ENCODE measurements around the gene LURAP1L. TPM values are rescaled to one million over a fixed set of nuclear protein-coding genes. Genes with fewer than 3 reads are reported as not detected.

Gene LURAP1L
- 30.8 TPM for total RNA-seq (ENCODE audit: insufficient read depth, low replicate concordance)

DNA sequence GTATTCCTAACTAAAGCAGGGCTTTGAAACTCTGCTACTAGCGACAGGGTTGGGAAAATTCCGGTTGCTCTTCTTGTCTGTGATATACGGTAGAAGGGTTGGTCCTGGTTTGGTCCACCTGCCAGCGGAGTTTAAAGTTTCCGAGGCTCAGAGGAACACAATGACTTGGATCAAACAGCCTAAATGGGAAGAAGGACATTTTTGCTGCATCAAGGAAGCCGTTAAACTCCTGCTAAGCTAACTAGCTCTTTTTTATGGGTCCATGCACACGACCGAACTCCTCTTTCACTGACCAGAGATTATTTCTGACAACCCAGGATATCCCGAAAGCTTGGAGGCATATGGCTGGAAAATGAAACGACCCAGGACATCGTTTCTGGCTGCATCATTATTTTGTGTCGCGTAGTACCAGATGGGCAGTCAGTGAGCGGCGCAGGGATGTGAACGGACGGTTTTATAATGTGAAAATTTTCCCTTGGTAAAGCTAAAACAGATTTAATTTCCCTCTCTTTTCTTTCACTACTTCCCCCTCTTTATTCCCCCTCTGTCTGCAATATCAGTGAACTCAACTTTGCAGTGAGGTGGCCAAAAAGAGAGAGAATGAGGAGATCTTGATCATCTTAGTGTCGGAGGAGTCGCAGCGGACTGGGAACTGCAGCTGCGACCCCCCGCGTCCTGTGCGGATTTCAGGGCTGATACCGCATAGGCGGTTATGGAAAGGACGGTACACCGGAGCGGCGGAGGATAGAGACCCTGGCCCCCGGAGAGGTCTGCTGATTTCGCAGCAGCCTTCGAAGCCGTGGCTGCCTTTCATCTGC lies at the start of gene LURAP1L:
Gene LURAP1L, plus strand, starts transcription at position 160 of the 818 bp plus-strand sequence. CDS start 696 bp downstream, outside the sequence.
- peak; percentile 86 for DNase-seq (ENCODE audit: low spot score)

DNA sequence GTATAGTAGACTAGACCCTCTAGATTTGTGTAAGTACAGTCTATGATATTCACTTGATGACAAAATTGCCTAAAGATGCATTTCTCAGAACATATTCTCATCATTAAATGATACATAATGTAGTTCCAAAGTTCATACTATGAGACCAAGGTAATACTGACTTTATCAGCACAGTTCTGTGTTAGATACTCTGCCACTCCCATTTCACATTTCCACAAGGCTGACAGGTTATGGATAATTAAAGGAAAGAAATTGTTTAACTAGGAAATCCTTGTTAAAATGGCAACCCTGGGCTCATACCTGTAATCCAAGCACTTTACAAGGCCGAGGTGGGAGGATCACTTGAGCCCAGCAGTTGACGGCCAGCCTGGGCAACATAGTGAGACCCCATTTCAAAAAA lies 48.0 kb upstream of the LURAP1L start:
- DNase-seq (ENCODE audit: low spot score) = no peak

- DNase-seq (ENCODE audit: low spot score) = no peak
These were observed 44.6 kb upstream of the LURAP1L start for GRCh38 chr9:12730198-12730597.

GRCh38 chr9:12730927-12731326 lies 43.9 kb upstream of the LURAP1L start:
- DNase-seq (ENCODE audit: low spot score) = no peak

- DNase-seq (ENCODE audit: low spot score) = no peak
These were observed 41.8 kb upstream of the LURAP1L start for GRCh38 chr9:12732971-12733370.

DNA sequence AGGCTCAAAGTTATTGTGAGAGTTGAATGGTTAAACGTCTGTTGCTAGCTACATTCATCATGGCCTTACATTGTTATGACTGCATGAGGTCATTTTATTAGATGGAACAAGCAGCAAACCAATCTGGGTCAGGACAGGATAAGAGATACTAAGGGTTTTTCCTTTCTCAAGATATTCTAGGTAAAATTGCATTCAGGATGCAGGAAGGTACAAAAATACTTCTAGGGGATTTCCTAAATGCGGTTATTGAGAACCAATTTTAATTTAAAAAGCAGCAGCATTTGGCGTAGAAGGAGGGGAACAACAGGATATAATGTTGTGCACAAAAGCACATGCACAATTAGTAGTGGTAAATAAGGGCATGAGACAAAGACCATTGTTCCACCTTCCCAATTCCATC lies 39.2 kb upstream of the LURAP1L start:
- no peak for DNase-seq (ENCODE audit: low spot score)

- no peak for DNase-seq (ENCODE audit: low spot score)
These were observed 36.9 kb upstream of the LURAP1L start for GRCh38 chr9:12737871-12738270.

DNA sequence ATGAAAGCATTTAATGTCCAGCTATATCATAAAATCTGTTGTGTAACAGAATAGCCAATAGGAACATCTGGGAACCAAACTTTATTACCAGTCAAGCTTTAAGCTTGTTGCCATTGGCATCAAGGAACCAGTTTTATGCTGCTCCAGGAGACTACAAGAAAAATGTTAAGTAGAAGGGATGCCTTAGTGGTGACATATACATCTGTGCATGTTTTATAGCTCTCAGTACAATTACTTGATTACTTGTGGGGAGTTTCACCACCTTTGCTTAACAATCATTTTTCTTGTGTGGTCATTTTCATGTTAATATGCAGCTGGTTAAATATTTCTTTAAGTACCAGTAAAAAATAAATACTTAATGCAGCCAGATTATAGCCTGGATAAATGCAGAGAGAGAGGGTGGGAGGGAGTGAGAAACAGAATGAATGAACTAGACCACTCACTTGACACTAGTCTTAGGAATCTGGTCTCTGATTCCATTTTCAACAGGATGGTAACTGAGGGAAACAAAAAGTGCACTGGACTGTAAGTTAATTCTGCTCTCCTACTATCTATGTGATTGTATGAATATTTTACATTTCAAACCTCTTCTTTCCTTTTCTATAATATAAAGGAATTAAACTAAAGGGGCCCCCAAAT lies 35.7 kb upstream of the LURAP1L start:
- DNase-seq (ENCODE audit: low spot score) = peak; percentile 47

DNA sequence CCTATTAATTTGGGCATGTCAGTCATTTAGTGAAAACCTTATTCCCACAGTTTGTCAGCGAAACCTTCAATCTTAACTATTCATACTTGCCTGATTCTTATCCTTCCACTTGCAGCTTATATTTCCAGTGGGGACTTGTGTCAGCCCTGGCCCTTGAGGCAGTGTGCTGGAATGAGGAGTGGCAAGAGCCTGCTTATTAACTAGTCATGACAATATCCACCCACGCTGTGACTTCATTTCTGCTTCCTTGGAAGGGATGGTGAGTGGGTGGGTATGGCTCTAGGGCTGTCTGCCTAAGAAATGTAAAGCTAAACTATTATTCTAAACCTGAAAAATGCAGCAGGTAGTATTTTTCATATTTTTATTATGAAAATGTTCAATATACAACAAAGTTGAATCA lies 34.0 kb upstream of the LURAP1L start:
- DNase-seq (ENCODE audit: low spot score) = peak; percentile 40

DNA sequence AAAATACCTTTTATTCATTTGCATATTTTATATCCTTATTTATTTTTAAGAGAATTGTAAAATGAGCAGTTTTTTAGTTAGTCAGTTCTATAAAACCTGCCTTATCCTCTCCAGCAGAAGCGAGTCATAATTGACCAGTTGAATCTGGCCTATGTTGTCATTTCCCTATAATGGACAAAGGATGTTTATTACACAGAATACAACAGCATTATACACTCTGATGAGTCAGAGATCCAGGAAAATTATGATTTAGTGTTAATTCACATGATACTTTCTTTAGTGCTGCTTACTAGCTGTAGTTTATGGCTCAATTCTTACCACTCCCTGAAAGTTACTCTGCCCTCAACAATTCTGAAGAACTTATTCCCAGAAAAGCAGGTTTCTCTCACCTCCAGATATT lies 26.8 kb upstream of the LURAP1L start:
- DNase-seq (ENCODE audit: low spot score) = no peak

DNA sequence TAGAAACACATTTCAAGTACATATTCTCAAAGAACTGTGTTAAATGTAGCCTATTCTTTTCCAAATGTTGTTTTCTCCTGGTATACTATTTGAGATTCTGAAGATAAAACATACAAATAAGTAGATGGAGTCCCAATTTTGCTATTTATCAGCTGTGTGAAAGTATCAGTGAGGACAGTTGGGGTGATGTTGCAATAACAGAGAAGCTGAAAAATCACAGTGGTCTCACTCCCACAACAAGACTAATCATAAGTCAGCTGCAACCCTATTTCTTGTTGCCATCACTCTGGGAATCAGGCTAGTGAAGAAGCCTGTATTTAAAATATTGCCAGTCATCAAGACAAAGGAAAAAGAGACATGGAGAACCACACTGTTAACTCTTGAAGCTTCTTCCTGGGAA lies 25.9 kb upstream of the LURAP1L start:
- DNase-seq (ENCODE audit: low spot score) = no peak

DNA sequence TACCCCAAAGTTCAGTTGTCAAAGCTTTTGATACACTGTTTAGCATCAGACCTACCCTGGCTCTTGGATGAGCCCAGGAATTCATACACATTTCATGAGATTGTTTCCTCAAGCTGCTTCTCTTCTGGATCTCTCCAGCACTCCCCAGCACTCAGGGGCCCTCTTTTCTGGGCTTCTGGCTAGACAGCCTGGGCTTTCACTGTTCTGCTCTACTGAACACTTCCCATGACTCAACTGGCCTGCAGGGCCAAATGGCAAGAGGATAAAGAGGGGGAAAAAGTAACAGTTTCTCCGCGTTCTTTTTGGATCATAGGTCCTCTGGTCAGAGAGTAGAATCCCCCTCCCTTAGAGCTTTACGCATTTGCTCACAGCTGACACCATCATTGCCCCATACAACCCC lies 20.9 kb upstream of the LURAP1L start:
- no peak for DNase-seq (ENCODE audit: low spot score)

GRCh38 chr9:12759761-12760160 lies 15.1 kb upstream of the LURAP1L start:
- no peak for DNase-seq (ENCODE audit: low spot score)

GRCh38 chr9:12760758-12761157 lies 14.1 kb upstream of the LURAP1L start:
- no peak for DNase-seq (ENCODE audit: low spot score)

DNA sequence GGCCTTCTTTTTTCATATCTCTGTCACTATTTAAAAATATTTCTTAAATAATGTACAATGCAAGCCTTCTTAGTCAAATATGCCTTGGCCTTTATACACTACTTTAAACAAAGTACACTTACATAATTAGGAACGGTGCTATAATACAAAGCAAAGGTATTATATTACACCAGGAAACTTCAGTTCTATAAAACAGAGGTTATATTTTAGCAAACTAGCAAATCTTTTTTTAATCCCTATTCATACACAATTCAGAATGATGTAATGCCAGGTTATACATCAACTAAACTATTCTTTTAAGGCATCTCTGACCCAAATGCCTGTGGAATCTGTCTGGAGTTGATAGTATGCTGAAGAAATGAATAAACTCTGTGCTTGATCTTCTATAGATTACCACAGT lies 10.7 kb upstream of the LURAP1L start:
- no peak for DNase-seq (ENCODE audit: low spot score)

GRCh38 chr9:12765088-12765798 lies 9.6 kb upstream of the LURAP1L start:
- no peak for DNase-seq (ENCODE audit: low spot score)

GRCh38 chr9:12766357-12766756 lies 8.5 kb upstream of the LURAP1L start:
- no peak for DNase-seq (ENCODE audit: low spot score)

DNA sequence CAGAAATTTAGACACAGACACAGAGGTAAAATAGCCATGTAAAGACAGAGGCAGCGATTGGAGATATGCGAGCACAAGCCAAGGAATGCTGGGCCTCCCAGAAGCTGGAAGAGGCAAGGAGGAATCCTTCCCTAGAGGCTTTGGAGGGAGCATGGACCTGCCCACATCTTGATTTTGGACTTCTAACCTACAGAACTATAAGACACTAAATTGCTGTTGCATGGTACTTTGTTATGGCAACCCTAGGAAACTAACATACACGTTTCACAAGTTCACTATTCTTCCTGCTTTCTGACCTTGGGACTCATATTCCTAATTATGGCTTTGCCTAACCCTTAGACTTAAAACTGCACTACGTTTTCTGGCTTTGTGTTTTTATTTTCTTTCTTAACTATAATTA lies 4.6 kb upstream of the LURAP1L start:
- no peak for DNase-seq (ENCODE audit: low spot score)

GRCh38 chr9:12771891-12772290 lies 2.9 kb upstream of the LURAP1L start:
- no peak for DNase-seq (ENCODE audit: low spot score)

- DNase-seq (ENCODE audit: low spot score) = no peak
These were observed 1.3 kb upstream of the LURAP1L start for GRCh38 chr9:12773562-12773961.

GRCh38 chr9:12775679-12776512 lies 1.1 kb downstream of the LURAP1L start:
- peak; percentile 96 for DNase-seq (ENCODE audit: low spot score)
